ENCODE measurements around the gene HAL. TPM values are rescaled to one million over a fixed set of nuclear protein-coding genes. Genes with fewer than 3 reads are reported as not detected.

HAL gene
- total and polyA plus RNA-seq, 2 of the 8 experiments (the other 6 are each of a cell fraction or from before 2014, with no cell fraction given), result 0.12 to 0.17 TPM

DNA sequence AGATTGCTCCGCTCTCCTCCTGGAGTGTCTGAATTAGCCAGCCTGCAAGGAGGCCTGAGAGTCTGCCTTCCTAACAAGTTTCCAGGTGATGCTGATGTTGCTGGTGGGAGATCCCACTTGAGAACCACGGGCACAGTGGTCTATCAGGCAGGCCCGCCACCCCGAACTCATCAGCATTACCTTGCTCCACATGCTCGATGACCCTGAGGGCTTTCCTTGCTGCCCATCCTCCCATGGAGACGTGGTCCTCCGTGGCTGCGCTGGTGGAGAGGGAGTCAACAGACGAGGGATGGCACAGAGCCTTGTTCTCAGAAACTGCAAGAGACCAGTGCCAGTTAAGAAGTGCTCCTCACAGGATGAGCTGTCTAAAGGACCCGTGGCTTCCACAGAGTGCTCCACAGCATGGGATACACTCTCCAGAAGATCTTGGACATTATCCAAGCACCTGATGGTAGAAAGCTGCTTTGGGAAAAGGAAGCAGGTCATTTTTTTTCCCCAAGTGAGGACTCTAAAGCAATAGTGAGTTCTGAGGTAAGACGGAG, 18.3 kb downstream of the HAL start:
- POLR2A ChIA-PET (ENCODE audit: partially characterized antibody), result interaction anchor here (1.6 kb wide), 2 partner anchors 19 to 119 kb away, joined by 3 read pairs; partner anchors contain the start of genes HAL and SNRPF
- FAIRE-seq, result no peak
- H3K27me3 ChIP-seq (replicated peaks in 1 of 4; ENCODE audit: control insufficient read depth in 3 of 4, extremely low read depth in 1 of 4, insufficient read depth in 3 of 4, low read length in 3 of 4), result no peaks in the 10 kb centered on the region

More for the DNA sequence above, 18.3 kb downstream of the HAL start:
- no peak overlapping the region for H3K27ac ChIP-seq (ENCODE audit: low read depth, low read length)
- H3K79me2 ChIP-seq (ENCODE audit: control insufficient read depth in 1 of 2, insufficient read depth in 2 of 2, low read length in 2 of 2), result no peaks in the 10 kb centered on the region
- H4K5ac ChIP-seq (ENCODE audit: insufficient read length, low read depth, low read length), result no peak overlapping the region
- H3K9ac ChIP-seq (replicated peaks in 1 of 4; ENCODE audit: extremely low read depth in 1 of 4, low read depth in 3 of 4, low read length in 3 of 4), result no peak overlapping the region
- no peak overlapping the region for H2AK5ac ChIP-seq (ENCODE audit: low read depth, low read length)
- no peak overlapping the region for H3K4me2 ChIP-seq (ENCODE audit: insufficient read depth in 1 of 2, low read depth in 2 of 2, low read length in 2 of 2)
- no peak overlapping the region for H2AFZ ChIP-seq (ENCODE audit: low read length)
- H3K23me2 ChIP-seq (ENCODE audit: low read depth, low read length), result no peaks in the 10 kb centered on the region
- no peaks in the 10 kb centered on the region for H3K9me3 ChIP-seq (ENCODE audit: insufficient read depth in 2 of 2, low read depth in 1 of 2, low read length in 1 of 2)
- CTCF ChIA-PET (ENCODE audit: partially characterized antibody), result interaction anchor here (1.2 to 7.3 kb wide), 4 partner anchors 12 to 20 kb away, joined by 3 to 69 read pairs (median 5); partner anchors contain the start of gene HAL
- no peak overlapping the region for H2BK12ac ChIP-seq (ENCODE audit: low read depth, low read length)
- H3K4ac ChIP-seq (replicated peaks; ENCODE audit: insufficient read length, low read depth, low read length), result no peak overlapping the region
- H3K4me3 ChIP-seq (ENCODE audit: extremely low read depth in 1 of 4, insufficient read depth in 2 of 4, low read depth in 3 of 4, low read length in 4 of 4), result no peak overlapping the region
- WGBS, 2 experiments (ENCODE audit: extremely low coverage in 1 of 2, insufficient coverage in 1 of 2, insufficient read length in 1 of 2, insufficient replicate concordance in 2 of 2, low coverage in 1 of 2, low lambda C conversion rate in 2 of 2, missing lambda C conversion rate in 1 of 2), result 88% methylated on average over 11 of the region's 11 CpGs; no CpG with 5 or more reads in 1 of the 2 experiments
- H3K14ac ChIP-seq (ENCODE audit: insufficient read length), result no peak overlapping the region
- H3K79me1 ChIP-seq (ENCODE audit: low read depth, low read length), result no peaks in the 10 kb centered on the region
- H3K23ac ChIP-seq (ENCODE audit: insufficient read length), result no peak overlapping the region
- DNase-seq (ENCODE audit: low read depth in 1 of 2, low spot score in 2 of 2), result no peak
- no peaks in the 10 kb centered on the region; a peak in 1 of 7 replicates for H3K4me1 ChIP-seq (replicated peaks in 1 of 4; ENCODE audit: control insufficient read depth in 3 of 4, insufficient read depth in 4 of 4, low read length in 3 of 4)
- no peaks in the 10 kb centered on the region for H4K20me1 ChIP-seq (replicated peaks in 1 of 2; ENCODE audit: control insufficient read depth in 1 of 2, insufficient read depth in 2 of 2, low read length in 2 of 2)
- H3K56ac ChIP-seq (replicated peaks; ENCODE audit: insufficient read length, low read depth, low read length), result no peak overlapping the region
- no peak overlapping the region for H4K8ac ChIP-seq (ENCODE audit: extremely low read depth, insufficient read depth, low read length)
- H3K36me3 ChIP-seq (ENCODE audit: control insufficient read depth in 2 of 4, insufficient read depth in 4 of 4, low read length in 3 of 4), result no peaks in the 10 kb centered on the region
- H4K91ac ChIP-seq (replicated peaks; ENCODE audit: insufficient read length, low read length), result no peak overlapping the region
- no peak overlapping the region for H3K18ac ChIP-seq (ENCODE audit: extremely low read depth, low read length)
- no peak overlapping the region for H2BK120ac ChIP-seq (replicated peaks; ENCODE audit: low read depth, low read length)
- H2BK15ac ChIP-seq (ENCODE audit: low read length), result no peak overlapping the region
- no peak overlapping the region for H2BK20ac ChIP-seq (ENCODE audit: low read length)
- H2BK5ac ChIP-seq (ENCODE audit: low read depth, low read length), result no peak overlapping the region
